ENCODE results near the gene TIMM50. TPM values are rescaled to one million over a fixed set of nuclear protein-coding genes. Genes with fewer than 3 reads are reported as not detected.

Gene TIMM50
- total RNA-seq, 1 donor from 2014 or later = 56.0 TPM

- H3K4me1 Mint-ChIP-seq (ENCODE audit: unreplicated experiment) = no peaks in the 10 kb centered on the region
- DNase-seq (ENCODE audit: extremely low spot score, unreplicated experiment) = no peak
- no peak for TF ChIP-seq CTCF (IDR thresholded peaks at IDR 0.05)
- no peak overlapping the region for H3K4me3 Mint-ChIP-seq (ENCODE audit: unreplicated experiment)
- no peaks in the 10 kb centered on the region for H3K27me3 Mint-ChIP-seq (ENCODE audit: unreplicated experiment)
- H3K9me3 Mint-ChIP-seq (ENCODE audit: unreplicated experiment) = no peaks in the 10 kb centered on the region
- peaks cover 57% of the 10 kb centered on the region for H3K36me3 Mint-ChIP-seq (ENCODE audit: unreplicated experiment)
- H3K27ac Mint-ChIP-seq (ENCODE audit: unreplicated experiment) = no peak overlapping the region
Observed at GRCh38 chr19:39470724-39471339, 9.8 kb upstream of the TIMM50 start.

- no peak overlapping the region for H3K27ac Mint-ChIP-seq (ENCODE audit: unreplicated experiment)
- DNase-seq (ENCODE audit: extremely low spot score, unreplicated experiment) = no peak
- peaks cover 51% of the 10 kb centered on the region for H3K36me3 Mint-ChIP-seq (ENCODE audit: unreplicated experiment)
- no peak overlapping the region for H3K4me3 Mint-ChIP-seq (ENCODE audit: unreplicated experiment)
- no peak for TF ChIP-seq CTCF (IDR thresholded peaks at IDR 0.05)
- no peaks in the 10 kb centered on the region for H3K27me3 Mint-ChIP-seq (ENCODE audit: unreplicated experiment)
- H3K4me1 Mint-ChIP-seq (ENCODE audit: unreplicated experiment) = no peaks in the 10 kb centered on the region
- H3K9me3 Mint-ChIP-seq (ENCODE audit: unreplicated experiment) = no peaks in the 10 kb centered on the region
Observed at GRCh38 chr19:39471756-39472536, 8.7 kb upstream of the TIMM50 start.

GRCh38 chr19:39472746-39473442, 7.7 kb upstream of the TIMM50 start:
- no peaks in the 10 kb centered on the region for H3K27me3 Mint-ChIP-seq (ENCODE audit: unreplicated experiment)
- H3K9me3 Mint-ChIP-seq (ENCODE audit: unreplicated experiment) = no peaks in the 10 kb centered on the region
- no peak for DNase-seq (ENCODE audit: extremely low spot score, unreplicated experiment)
- no peak overlapping the region for H3K4me3 Mint-ChIP-seq (ENCODE audit: unreplicated experiment)
- H3K27ac Mint-ChIP-seq (ENCODE audit: unreplicated experiment) = no peak overlapping the region
- peaks cover 49% of the 10 kb centered on the region for H3K36me3 Mint-ChIP-seq (ENCODE audit: unreplicated experiment)
- no peaks in the 10 kb centered on the region for H3K4me1 Mint-ChIP-seq (ENCODE audit: unreplicated experiment)
- TF ChIP-seq CTCF (IDR thresholded peaks at IDR 0.05) = no peak

GRCh38 chr19:39473443-39473960, 7.1 kb upstream of the TIMM50 start:
- no peaks in the 10 kb centered on the region for H3K27me3 Mint-ChIP-seq (ENCODE audit: unreplicated experiment)
- no peak for TF ChIP-seq CTCF (IDR thresholded peaks at IDR 0.05)
- DNase-seq (ENCODE audit: extremely low spot score, unreplicated experiment) = no peak
- no peaks in the 10 kb centered on the region for H3K4me1 Mint-ChIP-seq (ENCODE audit: unreplicated experiment)
- H3K36me3 Mint-ChIP-seq (ENCODE audit: unreplicated experiment) = peaks cover 44% of the 10 kb centered on the region
- H3K4me3 Mint-ChIP-seq (ENCODE audit: unreplicated experiment) = no peak overlapping the region
- H3K9me3 Mint-ChIP-seq (ENCODE audit: unreplicated experiment) = no peaks in the 10 kb centered on the region
- H3K27ac Mint-ChIP-seq (ENCODE audit: unreplicated experiment) = no peak overlapping the region

All from osteocyte (in vitro differentiated cells).